Measurements from ENCODE around the gene MDN1.

The MDN1 gene

DNA sequence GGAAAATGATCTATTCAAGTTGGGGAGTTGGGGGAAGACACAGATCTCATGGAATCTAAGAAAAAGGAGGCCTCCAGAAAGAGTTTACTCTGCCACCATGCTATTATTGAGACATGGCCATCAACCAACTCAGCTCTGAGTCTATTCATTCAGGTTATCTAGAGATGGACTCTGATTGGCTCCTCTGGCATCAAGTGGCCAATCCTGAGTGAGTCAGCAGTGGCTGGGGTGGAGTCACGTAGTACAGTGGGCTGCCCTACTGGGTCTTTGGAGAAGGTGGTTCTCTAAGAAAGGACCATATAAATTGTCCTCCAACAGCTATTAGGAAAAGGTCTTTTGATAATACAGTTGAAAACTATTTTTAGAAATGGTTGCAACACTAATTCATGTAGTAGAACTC lies 223.1 kb downstream of the MDN1 start:
- in situ Hi-C loops (cut with HindIII; ENCODE audit: low pct_ligation_motif_present, low pct_unique_long_range_greater_than_20kb, low sequenced_read_pairs): no loop called here
- DNase-seq: no peak

DNA sequence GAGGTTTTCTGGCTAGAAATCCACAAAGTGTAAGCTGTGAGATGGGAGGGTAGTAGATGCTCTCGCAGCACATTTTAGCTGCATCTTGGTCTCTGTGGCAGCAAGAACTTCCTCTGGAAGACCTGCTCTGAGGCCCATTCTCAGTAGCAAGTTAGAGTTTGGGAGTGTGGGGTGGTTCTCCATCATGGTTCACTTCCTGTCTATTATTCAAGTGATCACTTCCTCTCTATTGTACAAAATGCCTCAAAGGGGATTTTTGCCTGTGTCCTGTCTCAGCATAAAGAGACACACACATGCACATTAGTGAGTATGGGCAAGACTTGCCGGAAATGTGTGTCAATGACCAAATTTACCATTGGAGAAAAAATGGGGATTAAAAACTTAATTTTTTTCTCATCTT lies 223.5 kb downstream of the MDN1 start:
- DNase-seq: no peak
- in situ Hi-C loops (cut with HindIII; ENCODE audit: low pct_ligation_motif_present, low pct_unique_long_range_greater_than_20kb, low sequenced_read_pairs): no loop called here

Data from ACHN (cell line).